ENCODE measurements around the gene NUAK1.

DNA sequence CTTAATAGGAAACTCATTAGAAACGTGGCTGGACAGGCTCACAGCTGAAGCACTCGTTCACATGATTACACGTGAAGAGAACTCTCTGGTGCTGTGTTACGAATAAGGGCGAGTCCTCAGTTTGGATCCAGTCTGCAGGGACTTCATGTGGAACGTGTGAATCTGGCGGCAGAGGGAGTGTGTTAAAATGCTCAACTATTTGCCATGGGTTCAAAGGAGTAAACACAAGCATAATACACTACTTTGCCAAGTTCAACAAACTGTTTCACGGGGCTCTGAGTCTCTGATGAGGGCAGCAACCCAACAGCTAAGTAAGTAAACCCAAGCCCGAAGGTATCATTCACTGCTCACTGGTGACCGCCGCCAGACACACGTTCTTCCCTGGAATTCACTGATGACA, 42.4 kb downstream of the NUAK1 start:
- TF ChIP-seq, protein P1, sequence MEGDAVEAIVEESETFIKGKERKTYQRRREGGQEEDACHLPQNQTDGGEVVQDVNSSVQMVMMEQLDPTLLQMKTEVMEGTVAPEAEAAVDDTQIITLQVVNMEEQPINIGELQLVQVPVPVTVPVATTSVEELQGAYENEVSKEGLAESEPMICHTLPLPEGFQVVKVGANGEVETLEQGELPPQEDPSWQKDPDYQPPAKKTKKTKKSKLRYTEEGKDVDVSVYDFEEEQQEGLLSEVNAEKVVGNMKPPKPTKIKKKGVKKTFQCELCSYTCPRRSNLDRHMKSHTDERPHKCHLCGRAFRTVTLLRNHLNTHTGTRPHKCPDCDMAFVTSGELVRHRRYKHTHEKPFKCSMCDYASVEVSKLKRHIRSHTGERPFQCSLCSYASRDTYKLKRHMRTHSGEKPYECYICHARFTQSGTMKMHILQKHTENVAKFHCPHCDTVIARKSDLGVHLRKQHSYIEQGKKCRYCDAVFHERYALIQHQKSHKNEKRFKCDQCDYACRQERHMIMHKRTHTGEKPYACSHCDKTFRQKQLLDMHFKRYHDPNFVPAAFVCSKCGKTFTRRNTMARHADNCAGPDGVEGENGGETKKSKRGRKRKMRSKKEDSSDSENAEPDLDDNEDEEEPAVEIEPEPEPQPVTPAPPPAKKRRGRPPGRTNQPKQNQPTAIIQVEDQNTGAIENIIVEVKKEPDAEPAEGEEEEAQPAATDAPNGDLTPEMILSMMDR (IDR thresholded peaks at IDR 0.05; ENCODE audit: poor library complexity, severe bottlenecking): no peak
- TF ChIP-seq EP300 (conservative IDR thresholded peaks at IDR 0.05; ENCODE audit: poor library complexity, severe bottlenecking) (no peak), TAF1 (IDR thresholded peaks at IDR 0.05; ENCODE audit: low read depth) (no peak), POLR2AphosphoS5 (IDR thresholded peaks at IDR 0.05) (no peak)
